HT1080 (cell line): ENCODE measurements around the gene OR2T34. TPM values are rescaled to one million over a fixed set of nuclear protein-coding genes. Genes with fewer than 3 reads are reported as not detected.
A peak's percentile ranks its signal among the peaks of the same experiment; 100 is the strongest.
"Not testable (repeated sequence)": the region's sequence is repeated elsewhere in the genome, so short reads cannot be mapped to it uniquely, and the experiment has no call there.

Experiments used
- DNase-seq: peaks from one replicate; pipeline ENCODE4 v3.0.0-alpha.2; 2015; ENCODE audit warnings: low read depth
- polyA plus RNA-seq, 2 experiments: library from polyadenylated mRNA; depleted of rRNA; stranded (reverse); fragments of >200 nt; gene quantifications; 2 replicates each; pipeline ENCODE4 v1.2.3, GENCODE V29; 2015
- total RNA-seq: library from RNA; depleted of rRNA; stranded (reverse); fragments of >200 nt; shearing (Covaris generic); gene quantifications from 2 replicates; pipeline ENCODE4 v1.2.3, GENCODE V29; 2014; rRNA removed

OR2T34 gene
- not detected in 2 replicates for total RNA-seq
- not detected in 2 replicates for polyA plus RNA-seq (2015; cell fraction: cytosol; rRNA removed)
- not detected in 2 replicates for polyA plus RNA-seq (2015; cell fraction: nucleus; rRNA removed)

GRCh38 chr1:248574657-248575056 is at the start of gene OR2T34:
Gene OR2T34, minus strand, starts transcription at chr1:248574757. Its CDS starts 0 bp downstream, at chr1:248574757.
- not testable (repeated sequence) for DNase-seq

DNA sequence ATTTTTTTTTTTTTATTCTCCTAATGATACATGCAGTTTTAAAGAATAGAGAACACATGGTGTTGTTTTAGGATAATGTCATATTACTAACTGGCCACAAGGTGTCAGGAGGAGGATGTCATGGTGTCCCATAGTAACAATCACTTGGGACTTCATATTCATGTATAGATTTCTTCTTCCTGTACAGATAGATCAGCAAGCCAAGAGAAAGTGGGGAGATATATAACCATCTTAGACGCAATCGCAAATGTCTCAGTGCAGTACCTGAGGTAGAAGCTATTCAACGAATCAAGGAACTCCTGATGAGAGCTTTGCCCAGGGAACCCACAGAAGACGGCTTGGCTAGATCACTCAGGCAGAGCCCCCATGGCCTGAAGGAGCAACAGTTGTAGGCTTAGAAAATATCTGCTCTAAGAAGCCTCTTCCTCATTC is 48.0 kb upstream of the OR2T34 start:
- peak; percentile 27 for DNase-seq

DNA sequence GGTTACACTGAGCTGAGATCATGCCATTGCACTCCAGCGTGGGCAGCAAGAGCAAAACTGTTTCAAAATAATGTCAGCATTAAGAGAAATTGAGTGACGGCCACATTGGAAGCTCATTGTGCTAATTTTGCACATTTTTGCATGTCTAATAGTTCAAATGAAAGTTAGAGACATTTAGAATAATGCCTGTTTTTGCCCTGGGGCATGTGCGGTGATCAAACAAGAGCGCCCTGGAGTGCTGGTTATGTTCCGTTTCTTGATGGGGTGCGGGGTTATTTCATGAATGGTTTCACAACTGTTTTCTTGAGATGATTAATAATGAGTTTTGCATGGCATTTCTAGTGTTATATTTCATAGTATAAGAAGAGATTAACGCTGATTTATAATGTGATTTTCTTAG is 47.2 kb upstream of the OR2T34 start:
- DNase-seq, result no peak

DNA sequence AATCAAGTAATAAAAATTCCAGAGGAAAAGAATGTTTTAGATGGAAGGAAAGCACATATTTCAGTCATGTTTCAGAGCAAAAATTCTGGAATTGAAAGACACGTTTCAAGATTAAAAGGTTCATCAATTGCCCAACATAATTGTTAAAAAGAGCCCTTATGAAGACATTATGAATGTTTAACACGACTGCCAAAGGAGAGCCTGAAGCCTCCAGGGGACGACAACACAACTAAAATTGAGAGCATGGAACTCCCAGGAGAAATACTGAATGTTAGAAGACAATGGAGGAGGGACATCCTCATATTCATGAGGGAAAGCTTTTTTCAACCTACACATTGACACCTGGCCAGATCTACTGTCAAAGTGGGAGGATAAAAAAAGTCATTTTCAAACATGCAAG is 44.3 kb upstream of the OR2T34 start:
- peak; percentile 35 for DNase-seq

- DNase-seq, result no peak
Observed at GRCh38 chr1:248618119-248618518, 43.6 kb upstream of the OR2T34 start.

DNA sequence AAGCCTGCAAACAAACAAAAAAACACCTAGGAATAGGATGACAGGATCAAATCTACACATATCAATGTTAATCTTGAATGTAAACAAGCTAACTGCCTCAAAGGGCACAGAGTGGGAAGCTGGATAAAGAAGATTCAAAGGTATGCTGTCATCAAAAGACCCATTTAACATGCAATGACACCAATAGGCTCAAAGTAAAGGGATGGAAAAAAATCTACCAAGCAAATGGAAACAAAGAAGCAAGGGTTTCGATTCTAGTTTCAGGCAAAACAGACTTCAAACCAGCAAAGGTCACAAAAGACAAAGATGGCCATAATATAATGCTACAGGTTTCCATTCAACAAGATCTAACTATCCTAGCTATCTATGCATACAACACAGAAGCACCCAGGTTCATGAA is 39.2 kb upstream of the OR2T34 start:
- DNase-seq, result no peak

GRCh38 chr1:248611883-248612414 is 37.4 kb upstream of the OR2T34 start:
- peak; percentile 57 for DNase-seq

DNA sequence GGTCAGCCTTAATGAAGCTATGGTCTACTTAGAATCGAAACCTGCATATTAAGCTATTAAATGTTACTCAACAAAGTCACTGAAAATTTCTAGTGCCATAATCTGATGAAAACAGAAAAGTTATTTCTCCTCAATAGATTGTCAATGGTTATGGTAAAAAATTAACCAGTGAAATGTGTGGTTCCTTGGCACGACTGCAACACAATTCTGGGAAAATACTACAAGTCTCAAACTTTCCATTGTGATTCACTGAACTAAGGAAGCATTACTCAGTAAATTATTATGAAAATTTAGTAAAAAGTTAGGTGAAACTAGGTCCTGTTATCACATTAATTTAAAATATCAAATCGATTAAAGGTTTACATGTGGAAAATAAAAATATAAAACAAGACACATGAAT is 35.7 kb upstream of the OR2T34 start:
- DNase-seq, result no peak

DNA sequence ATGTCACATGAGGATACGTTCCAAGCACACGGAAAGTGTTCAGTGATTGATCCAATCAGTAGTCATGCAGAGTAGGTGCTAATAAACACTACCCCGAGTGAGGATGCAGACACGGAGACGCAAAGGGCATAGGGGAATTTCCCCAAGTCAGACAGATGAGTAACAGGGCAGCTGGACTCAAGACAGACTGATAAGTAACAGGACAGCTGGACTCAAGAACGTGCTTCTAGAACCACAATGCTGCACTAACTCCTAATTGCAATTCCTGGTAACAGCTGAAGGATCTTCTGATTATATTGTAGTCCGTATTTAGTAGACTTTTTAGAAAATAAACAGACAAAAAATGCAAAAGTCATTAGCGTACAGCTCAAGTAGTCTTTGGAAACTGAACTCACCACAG is 24.8 kb upstream of the OR2T34 start:
- DNase-seq, result no peak

DNA sequence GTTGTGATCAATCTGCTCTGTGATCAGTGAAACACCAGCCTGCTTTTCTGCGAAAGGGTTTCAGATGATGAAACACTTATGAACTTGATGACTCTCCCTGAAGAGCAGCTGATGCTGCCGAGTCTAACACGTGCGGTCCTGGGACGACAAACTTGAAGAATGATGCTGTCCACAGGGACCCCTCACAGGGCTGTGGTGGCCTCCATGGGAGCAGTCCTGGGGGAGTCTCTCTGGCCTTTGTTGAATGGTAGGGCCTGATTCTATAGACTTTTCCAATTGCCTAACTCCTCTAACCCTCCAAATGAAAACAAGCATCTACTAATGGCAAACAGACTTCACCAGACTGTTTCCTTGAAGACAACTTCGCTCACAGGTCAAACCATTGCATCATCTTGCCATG is 23.0 kb upstream of the OR2T34 start, which contains the start of gene OR2T10:
TSS of gene OR2T10 (minus strand) at position 112 of the 400 bp plus-strand sequence. CDS start 3,932 bp downstream, outside the sequence.
- DNase-seq, result no peak

DNA sequence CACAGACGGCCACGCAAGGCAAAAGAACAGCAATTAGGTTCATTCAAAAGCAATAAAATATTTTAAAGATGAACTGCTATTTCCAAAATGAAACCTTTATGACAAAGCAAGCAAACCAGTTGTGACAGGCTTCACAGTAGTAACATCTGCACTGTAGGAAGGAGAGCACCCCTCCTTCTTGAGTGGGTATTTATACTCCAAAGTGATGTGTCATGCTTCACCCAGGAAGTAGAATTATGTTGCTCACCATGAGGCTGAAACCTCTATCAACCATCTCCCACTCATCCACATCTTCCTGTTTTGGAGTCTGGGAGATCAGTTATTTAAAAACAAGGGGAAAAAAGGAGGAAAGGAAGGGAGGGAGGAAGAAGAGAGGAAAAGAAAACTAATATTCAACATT is 22.1 kb upstream of the OR2T34 start:
- DNase-seq, result peak; percentile 21

DNA sequence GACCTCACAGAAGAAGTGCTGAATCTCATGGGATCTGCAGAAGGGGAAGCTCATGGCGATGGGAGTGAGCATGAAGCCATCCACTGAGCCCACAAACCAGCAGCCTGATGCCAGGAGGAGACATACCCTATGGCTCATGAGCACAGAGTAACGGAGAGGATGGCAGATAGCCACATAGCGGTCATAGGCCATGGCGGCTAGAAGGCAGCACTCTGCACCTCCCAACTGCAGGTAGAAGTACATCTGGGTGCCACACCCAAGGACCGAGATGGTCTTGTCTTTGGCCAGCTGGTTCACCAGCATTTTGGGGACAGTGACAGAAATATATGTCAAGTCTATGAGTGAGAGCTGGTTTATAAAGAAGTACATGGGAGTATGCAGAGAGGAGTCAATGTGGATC is 18.7 kb upstream of the OR2T34 start:
- DNase-seq, result no peak

DNA sequence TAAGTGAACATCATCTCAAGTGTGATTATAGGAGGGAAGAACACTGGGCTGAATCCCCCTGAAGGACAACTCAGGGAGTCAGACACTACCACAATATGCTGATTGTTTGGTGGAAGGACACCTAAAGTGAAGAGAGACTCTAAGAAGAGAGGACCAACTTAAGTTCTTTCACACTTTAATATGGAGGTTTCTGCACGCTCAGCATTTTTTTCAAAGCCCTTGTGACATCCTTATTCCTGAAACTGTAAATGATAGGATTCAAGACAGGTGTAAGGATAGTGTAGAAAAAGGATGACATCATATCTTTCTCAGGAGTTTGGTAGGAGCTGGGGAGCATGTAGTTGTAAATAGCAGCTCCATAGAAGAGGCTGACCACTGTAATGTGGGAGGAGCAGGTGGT is 18.1 kb upstream of the OR2T34 start:
- DNase-seq, result no peak

- DNase-seq, result peak; percentile 7
Observed at GRCh38 chr1:248590055-248590454, 15.5 kb upstream of the OR2T34 start.

GRCh38 chr1:248589334-248589733 is 14.8 kb upstream of the OR2T34 start:
- DNase-seq, result no peak

- peak; percentile 31 for DNase-seq
Observed at GRCh38 chr1:248585266-248585665, 10.7 kb upstream of the OR2T34 start.

GRCh38 chr1:248576260-248576980 is 1.9 kb upstream of the OR2T34 start:
- no peak for DNase-seq

DNA sequence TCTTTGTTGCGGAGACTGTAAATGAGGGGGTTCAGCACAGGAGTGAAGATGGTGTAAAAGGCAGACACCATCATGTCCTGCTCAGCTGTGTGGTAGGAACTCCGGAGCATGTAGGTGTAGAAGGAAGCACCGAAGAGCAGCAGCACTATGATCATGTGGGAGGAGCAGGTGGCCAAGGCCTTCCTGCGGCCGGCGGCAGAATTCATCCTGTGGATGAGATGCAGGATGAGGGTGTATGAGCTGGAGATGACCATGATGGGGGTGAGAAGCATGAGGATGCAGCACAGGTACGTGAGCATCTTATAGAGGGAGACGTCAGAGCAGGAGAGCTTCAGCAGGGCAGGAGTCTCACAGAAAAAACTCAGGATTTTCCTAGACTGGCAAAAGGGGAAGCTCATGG is 701 bp downstream of the OR2T34 start:
- DNase-seq, result not testable (repeated sequence)

DNA sequence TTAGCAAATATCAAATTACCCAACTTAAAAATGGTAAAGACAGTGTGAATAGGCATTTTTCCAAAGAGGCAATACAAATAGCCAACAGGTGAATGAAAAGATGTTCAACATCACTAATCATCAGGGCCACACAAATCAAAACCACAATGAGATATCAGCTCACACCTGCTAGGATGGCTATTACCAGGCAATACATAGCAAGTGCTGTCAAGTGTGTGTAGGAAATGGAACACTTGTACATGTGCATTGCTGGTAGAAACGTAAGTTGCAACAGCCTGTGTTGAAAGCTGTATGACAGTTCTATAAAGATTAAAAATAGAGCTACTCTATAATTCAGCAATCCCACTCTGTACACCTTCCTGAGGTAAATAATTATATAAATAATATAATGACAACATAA is 2.5 kb downstream of the OR2T34 start:
- DNase-seq, result not testable (repeated sequence)

- DNase-seq, result not testable (repeated sequence)
Observed at GRCh38 chr1:248570811-248571210, 3.7 kb downstream of the OR2T34 start.

- not testable (repeated sequence) for DNase-seq
Observed at GRCh38 chr1:248569049-248569448, 5.5 kb downstream of the OR2T34 start.

DNA sequence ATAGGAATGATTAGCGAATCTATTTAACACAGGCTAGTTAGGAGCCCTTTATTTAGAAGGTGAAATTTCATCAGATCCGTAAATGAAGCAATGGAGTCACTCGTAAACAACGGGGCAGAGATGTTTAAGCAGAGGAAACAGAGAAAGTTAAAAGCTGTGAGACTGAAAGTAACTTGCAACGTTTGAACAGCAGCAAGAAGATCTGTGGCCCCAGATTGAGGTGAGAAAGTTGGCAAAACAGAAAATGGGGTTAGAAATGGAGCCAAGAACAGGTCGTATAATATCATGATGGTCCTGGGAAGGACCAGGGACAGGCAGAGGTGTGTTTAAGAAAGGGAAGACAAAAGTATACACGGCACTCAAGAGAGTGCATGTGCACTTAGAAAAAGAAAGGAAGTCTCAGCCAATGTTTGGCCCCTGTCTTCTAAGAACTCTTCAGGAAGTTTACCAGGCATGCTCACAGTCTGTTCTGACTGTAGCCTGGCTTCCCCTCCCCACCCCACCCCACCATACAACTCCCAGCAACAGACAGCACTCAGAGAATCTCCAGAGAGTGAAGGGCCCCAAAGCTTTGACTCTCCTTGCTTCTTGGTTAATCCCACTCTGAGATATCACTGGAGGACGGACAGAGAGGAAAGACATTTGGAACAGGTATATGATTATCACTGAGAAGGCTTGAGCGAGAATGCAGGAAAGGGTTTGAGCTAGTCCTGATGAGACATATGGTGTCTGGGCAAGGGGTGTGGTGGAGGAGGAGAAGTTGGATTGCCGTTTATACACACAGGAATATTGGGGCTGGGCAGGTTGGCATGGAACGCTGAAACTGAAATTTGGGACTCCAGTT is 8.8 kb downstream of the OR2T34 start:
- DNase-seq, result not testable (repeated sequence)
